Posterior cingulate gyrus (tissue), 11 donors: Measurements from ENCODE around the gene CPEB3.

Experiments used
- DNase-seq, 10 donors: peaks; one replicate each; pipeline versions ENCODE4 v3.0.0 to v3.0.0-alpha.2; 2020 to 2021; ENCODE audit warnings: mixed read lengths in 3 of 10
- intact Hi-C: fragments of 100-400 bp; cut with DNase I; formaldehyde crosslinking; loops from one replicate; pipeline ENCODE4 v1.15.1; 2023

Gene CPEB3

GRCh38 chr10:92113911-92114600 is 176.8 kb downstream of the CPEB3 start:
- DNase-seq, result no peak
- intact Hi-C loops, result no loop called here

- intact Hi-C loops, result no loop called here
- DNase-seq, result no peak
Observed at GRCh38 chr10:92112462-92112861, 178.4 kb downstream of the CPEB3 start.

GRCh38 chr10:92111336-92111939 is 179.4 kb downstream of the CPEB3 start:
- DNase-seq, result no peak
- intact Hi-C loops, result no loop called here

- intact Hi-C loops, result no loop called here
- DNase-seq, result no peak
Observed at GRCh38 chr10:92110039-92110794, 180.7 kb downstream of the CPEB3 start.

- intact Hi-C loops, result no loop called here
- DNase-seq, result no peak
Observed at GRCh38 chr10:92108747-92109146, 182.1 kb downstream of the CPEB3 start.

GRCh38 chr10:92108120-92108519 is 182.8 kb downstream of the CPEB3 start:
- intact Hi-C loops, result no loop called here
- no peak for DNase-seq

- intact Hi-C loops, result no loop called here
- no peak for DNase-seq
Observed at GRCh38 chr10:92103376-92104090, 187.3 kb downstream of the CPEB3 start.

GRCh38 chr10:92102601-92103213 is 188.2 kb downstream of the CPEB3 start:
- no peak for DNase-seq
- intact Hi-C loops, result no loop called here

- intact Hi-C loops, result no loop called here
Observed at GRCh38 chr10:92094960-92095359, 195.9 kb downstream of the CPEB3 start.

GRCh38 chr10:92091965-92092364 is 198.9 kb downstream of the CPEB3 start:
- no peak for DNase-seq
- intact Hi-C loops, result no loop called here

More at GRCh38 chr10:92094960-92095359, 195.9 kb downstream of the CPEB3 start:
- no peak for DNase-seq

- peak in 6 of 10 donors; percentile 32 to 90 (median 63) for DNase-seq
- intact Hi-C loops, result loop anchor here (1.0 to 5.0 kb wide), 3 partner anchors 154 to 347 kb away; no protein-coding TSS in a partner anchor
Observed at GRCh38 chr10:92087750-92088395, 203.0 kb downstream of the CPEB3 start.

GRCh38 chr10:92082583-92083280 is 208.1 kb downstream of the CPEB3 start:
- intact Hi-C loops, result no loop called here
- no peak for DNase-seq

GRCh38 chr10:92081641-92082040 is 209.2 kb downstream of the CPEB3 start:
- intact Hi-C loops, result no loop called here

GRCh38 chr10:92080244-92080643 is 210.6 kb downstream of the CPEB3 start:
- intact Hi-C loops, result no loop called here
- DNase-seq, result no peak

More at GRCh38 chr10:92081641-92082040, 209.2 kb downstream of the CPEB3 start:
- no peak for DNase-seq

- intact Hi-C loops, result no loop called here
- DNase-seq, result no peak
Observed at GRCh38 chr10:92079003-92079402, 211.9 kb downstream of the CPEB3 start.

GRCh38 chr10:92076722-92077121 is 214.2 kb downstream of the CPEB3 start:
- DNase-seq, result no peak
- intact Hi-C loops, result no loop called here

- no peak for DNase-seq
- intact Hi-C loops, result no loop called here
Observed at GRCh38 chr10:92075829-92076228, 215.0 kb downstream of the CPEB3 start.

- intact Hi-C loops, result no loop called here
- DNase-seq, result no peak
Observed at GRCh38 chr10:92074126-92074887, 216.6 kb downstream of the CPEB3 start.

GRCh38 chr10:92068900-92069299 is 222.0 kb downstream of the CPEB3 start:
- intact Hi-C loops, result no loop called here
- no peak for DNase-seq
